ENCODE measurements around the gene SLC8B1.

Gene SLC8B1

GRCh38 chr12:113373440-113373839, 38.5 kb upstream of the SLC8B1 start:
- in situ Hi-C loops (cut with MboI; ENCODE audit: low pct_unique_long_range_greater_than_20kb, low sequenced_read_pairs, unreplicated experiment): no loop called here
- no peak for TF ChIP-seq CTCF (IDR thresholded peaks at IDR 0.05; ENCODE audit: extremely low read depth, insufficient read depth, missing control alignments)
- no peak for DNase-seq (ENCODE audit: low spot score)

- DNase-seq (ENCODE audit: low spot score): peak; percentile 5
- in situ Hi-C loops (cut with MboI; ENCODE audit: low pct_unique_long_range_greater_than_20kb, low sequenced_read_pairs, unreplicated experiment): no loop called here
- TF ChIP-seq CTCF (IDR thresholded peaks at IDR 0.05; ENCODE audit: extremely low read depth, insufficient read depth, missing control alignments): no peak
Measured at GRCh38 chr12:113372371-113372770, 37.5 kb upstream of the SLC8B1 start.

- DNase-seq (ENCODE audit: low spot score): no peak
- in situ Hi-C loops (cut with MboI; ENCODE audit: low pct_unique_long_range_greater_than_20kb, low sequenced_read_pairs, unreplicated experiment): no loop called here
- no peak for TF ChIP-seq CTCF (IDR thresholded peaks at IDR 0.05; ENCODE audit: extremely low read depth, insufficient read depth, missing control alignments)
Measured at GRCh38 chr12:113371808-113372207, 36.9 kb upstream of the SLC8B1 start.

- TF ChIP-seq CTCF (IDR thresholded peaks at IDR 0.05; ENCODE audit: extremely low read depth, insufficient read depth, missing control alignments): no peak
- in situ Hi-C loops (cut with MboI; ENCODE audit: low pct_unique_long_range_greater_than_20kb, low sequenced_read_pairs, unreplicated experiment): no loop called here
- no peak for DNase-seq (ENCODE audit: low spot score)
Measured at GRCh38 chr12:113370923-113371682, 36.2 kb upstream of the SLC8B1 start.

- no peak for DNase-seq (ENCODE audit: low spot score)
- no peak for TF ChIP-seq CTCF (IDR thresholded peaks at IDR 0.05; ENCODE audit: extremely low read depth, insufficient read depth, missing control alignments)
- in situ Hi-C loops (cut with MboI; ENCODE audit: low pct_unique_long_range_greater_than_20kb, low sequenced_read_pairs, unreplicated experiment): no loop called here
Measured at GRCh38 chr12:113369391-113369985, 34.6 kb upstream of the SLC8B1 start.

- no peak for DNase-seq (ENCODE audit: low spot score)
Measured at GRCh38 chr12:113368331-113368730, 33.4 kb upstream of the SLC8B1 start.

More at GRCh38 chr12:113368331-113368730, 33.4 kb upstream of the SLC8B1 start:
- in situ Hi-C loops (cut with MboI; ENCODE audit: low pct_unique_long_range_greater_than_20kb, low sequenced_read_pairs, unreplicated experiment): no loop called here
- no peak for TF ChIP-seq CTCF (IDR thresholded peaks at IDR 0.05; ENCODE audit: extremely low read depth, insufficient read depth, missing control alignments)
